ENCODE measurements around the gene PCGF3.

- TF ChIP-seq CTCF (IDR thresholded peaks at IDR 0.05; ENCODE audit: low read depth, low read length, missing input control) = no peak
- TF ChIP-seq MAX (IDR thresholded peaks at IDR 0.05) = no peak
- no peak for TF ChIP-seq FOXA1 (IDR thresholded peaks at IDR 0.05)
- TF ChIP-seq SP1 (IDR thresholded peaks at IDR 0.05) = no peak
- TF ChIP-seq, protein P1, sequence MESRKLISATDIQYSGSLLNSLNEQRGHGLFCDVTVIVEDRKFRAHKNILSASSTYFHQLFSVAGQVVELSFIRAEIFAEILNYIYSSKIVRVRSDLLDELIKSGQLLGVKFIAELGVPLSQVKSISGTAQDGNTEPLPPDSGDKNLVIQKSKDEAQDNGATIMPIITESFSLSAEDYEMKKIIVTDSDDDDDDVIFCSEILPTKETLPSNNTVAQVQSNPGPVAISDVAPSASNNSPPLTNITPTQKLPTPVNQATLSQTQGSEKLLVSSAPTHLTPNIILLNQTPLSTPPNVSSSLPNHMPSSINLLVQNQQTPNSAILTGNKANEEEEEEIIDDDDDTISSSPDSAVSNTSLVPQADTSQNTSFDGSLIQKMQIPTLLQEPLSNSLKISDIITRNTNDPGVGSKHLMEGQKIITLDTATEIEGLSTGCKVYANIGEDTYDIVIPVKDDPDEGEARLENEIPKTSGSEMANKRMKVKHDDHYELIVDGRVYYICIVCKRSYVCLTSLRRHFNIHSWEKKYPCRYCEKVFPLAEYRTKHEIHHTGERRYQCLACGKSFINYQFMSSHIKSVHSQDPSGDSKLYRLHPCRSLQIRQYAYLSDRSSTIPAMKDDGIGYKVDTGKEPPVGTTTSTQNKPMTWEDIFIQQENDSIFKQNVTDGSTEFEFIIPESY (IDR thresholded peaks at IDR 0.05) = no peak
- TF ChIP-seq NR2F2 (IDR thresholded peaks at IDR 0.05) = no peak
Observed at GRCh38 chr4:712093-712492, 6.5 kb downstream of the PCGF3 start.
